ENCODE results near the gene ZNF672.

ZNF672 gene

DNA sequence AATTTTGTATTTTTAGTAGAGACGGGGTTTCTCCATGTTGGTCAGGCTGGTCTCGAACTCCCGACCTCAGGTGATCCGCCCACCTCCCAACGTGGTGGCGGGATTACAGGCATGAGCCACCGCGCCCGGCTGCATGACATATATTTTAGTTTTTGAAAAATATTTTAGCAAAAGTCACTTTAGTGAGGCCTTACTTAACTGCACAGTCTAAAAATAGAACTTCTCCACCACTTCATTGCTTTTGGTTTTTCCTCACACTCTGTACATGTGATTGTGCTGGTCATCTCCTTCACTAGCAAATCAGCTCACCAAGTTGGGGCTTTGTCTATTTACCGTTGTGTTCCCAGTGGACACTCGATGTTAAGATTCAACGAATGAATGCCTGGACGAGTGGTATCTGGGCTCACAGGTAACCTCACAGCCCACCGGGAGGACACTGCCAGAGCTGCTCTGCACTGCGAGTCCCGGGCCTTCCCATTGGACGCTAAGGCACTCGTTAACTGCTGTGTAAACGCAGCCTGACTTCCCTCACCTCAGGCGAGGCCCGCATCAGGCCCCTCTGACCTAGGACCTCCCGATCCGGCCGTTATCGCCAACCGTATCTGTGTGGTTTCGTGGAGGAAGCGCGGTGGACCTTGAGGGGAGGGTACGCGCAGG, 34.9 kb downstream of the ZNF672 start:
- H2AFZ ChIP-seq (ENCODE audit: low read depth, low read length), result peak overlapping the region; percentile 51
- no peaks in the 10 kb centered on the region for H3K9me3 ChIP-seq (ENCODE audit: control insufficient read depth, low read length)
- H3K79me1 ChIP-seq (replicated peaks; ENCODE audit: low read length, poor library complexity, severe bottlenecking), result no peaks in the 10 kb centered on the region
- peak; percentile 90 for DNase-seq
- H3K4me2 ChIP-seq (ENCODE audit: low read length, poor library complexity, severe bottlenecking), result peak overlapping the region; percentile 72
- no peak overlapping the region for H4K91ac ChIP-seq (ENCODE audit: low read length)
- H3K27me3 ChIP-seq (ENCODE audit: control insufficient read depth in 1 of 2, insufficient read depth in 1 of 2, low read length in 2 of 2), result no peaks in the 10 kb centered on the region
- no peak overlapping the region for H3K4ac ChIP-seq (ENCODE audit: low read depth in 1 of 2, low read length in 2 of 2)
- peak overlapping the region; percentile 90 for H3K9ac ChIP-seq (ENCODE audit: low read length)
- WGBS, result 1% methylated on average over 18 of the region's 31 CpGs
- H3K4me3 ChIP-seq (ENCODE audit: insufficient read depth in 1 of 2, low read depth in 1 of 2, low read length in 2 of 2), result peak overlapping the region; percentile 61 to 83
- H3K36me3 ChIP-seq (ENCODE audit: control insufficient read depth in 1 of 2, insufficient read depth in 2 of 2, low read depth in 1 of 2, low read length in 2 of 2), result no peaks in the 10 kb centered on the region
- no peak overlapping the region for H2BK15ac ChIP-seq (ENCODE audit: low read depth, poor library complexity, severe bottlenecking)
- H3K14ac ChIP-seq (ENCODE audit: low read length in 2 of 2), result no peak overlapping the region
- no peak overlapping the region for H3K23ac ChIP-seq (ENCODE audit: low read length in 2 of 2)
- H3K18ac ChIP-seq (ENCODE audit: low read depth in 1 of 2, low read length in 2 of 2), result peak overlapping the region; percentile 9 to 77
- H3K4me1 ChIP-seq (ENCODE audit: control insufficient read depth, insufficient read depth, low read depth, low read length), result peaks cover 1% of the 10 kb centered on the region
- H2BK12ac ChIP-seq (ENCODE audit: low read length in 2 of 2), result peak overlapping the region in 1 of 2 experiments; percentile 64
- no peak overlapping the region for H2BK5ac ChIP-seq (ENCODE audit: low read depth, low read length, poor library complexity, severe bottlenecking)
- peak overlapping the region; percentile 70 for H3K27ac ChIP-seq (ENCODE audit: low read length, poor library complexity, severe bottlenecking)
- peak overlapping the region; percentile 73 for H4K8ac ChIP-seq (ENCODE audit: low read length)
- no peak overlapping the region for H2AK5ac ChIP-seq (ENCODE audit: low read length, severe bottlenecking)
- no peak overlapping the region for H2BK120ac ChIP-seq (ENCODE audit: low read depth, low read length)

DNA sequence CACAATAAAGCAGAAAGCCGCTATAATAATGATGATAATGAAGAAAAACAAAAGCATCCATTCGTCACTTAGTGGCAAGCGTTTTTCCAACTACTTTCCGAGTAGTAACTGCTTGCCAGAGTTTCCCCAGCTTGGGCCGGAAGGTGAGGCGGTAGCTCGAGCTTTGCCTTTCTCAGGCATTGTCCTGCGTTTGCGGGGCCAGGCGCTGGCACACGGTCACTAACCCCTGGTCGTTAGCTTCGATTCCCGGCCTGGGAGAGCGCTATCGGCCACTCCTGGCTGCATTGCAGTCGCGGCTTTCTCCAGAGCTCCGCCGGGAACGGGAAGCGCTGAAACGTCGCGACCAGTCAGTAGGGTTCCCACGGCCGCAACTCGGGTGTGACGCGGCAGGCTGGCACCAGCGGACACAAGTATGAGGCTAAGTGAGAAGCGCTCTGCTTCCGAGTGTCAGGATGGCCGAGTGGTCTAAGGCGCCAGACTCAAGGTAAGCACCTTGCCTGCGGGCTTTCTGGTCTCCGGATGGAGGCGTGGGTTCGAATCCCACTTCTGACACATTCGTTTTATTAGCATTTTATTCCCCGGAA, 35.5 kb downstream of the ZNF672 start:
- Histone ChIP-seq H3K9ac (ENCODE audit: low read length) (peak overlapping the region; percentile 90), H3K9me3 (ENCODE audit: control insufficient read depth, low read length) (no peaks in the 10 kb centered on the region), H3K36me3 (ENCODE audit: control insufficient read depth in 1 of 2, insufficient read depth in 2 of 2, low read depth in 1 of 2, low read length in 2 of 2) (no peaks in the 10 kb centered on the region), H2AK5ac (ENCODE audit: low read length, severe bottlenecking) (no peak overlapping the region), H3K4ac (ENCODE audit: low read depth in 1 of 2, low read length in 2 of 2) (peak overlapping the region in 1 of 2 experiments; percentile 12), H4K91ac (ENCODE audit: low read length) (no peak overlapping the region), H2BK15ac (ENCODE audit: low read depth, poor library complexity, severe bottlenecking) (no peak overlapping the region), H3K4me2 (ENCODE audit: low read length, poor library complexity, severe bottlenecking) (peak overlapping the region; percentile 72), H3K79me1 (replicated peaks; ENCODE audit: low read length, poor library complexity, severe bottlenecking) (no peaks in the 10 kb centered on the region), H4K8ac (ENCODE audit: low read length) (peak overlapping the region; percentile 73), H3K4me1 (ENCODE audit: control insufficient read depth, insufficient read depth, low read depth, low read length) (peaks cover 1% of the 10 kb centered on the region), H3K27me3 (ENCODE audit: control insufficient read depth in 1 of 2, insufficient read depth in 1 of 2, low read length in 2 of 2) (no peaks in the 10 kb centered on the region), H3K27ac (ENCODE audit: low read length, poor library complexity, severe bottlenecking) (peak overlapping the region; percentile 70), H3K14ac (ENCODE audit: low read length in 2 of 2) (no peak overlapping the region), H2BK120ac (ENCODE audit: low read depth, low read length) (no peak overlapping the region), H3K4me3 (ENCODE audit: insufficient read depth in 1 of 2, low read depth in 1 of 2, low read length in 2 of 2) (peak overlapping the region; percentile 61 to 83), H3K23ac (ENCODE audit: low read length in 2 of 2) (no peak overlapping the region), H2BK5ac (ENCODE audit: low read depth, low read length, poor library complexity, severe bottlenecking) (no peak overlapping the region), H2AFZ (ENCODE audit: low read depth, low read length) (peak overlapping the region; percentile 51), H2BK12ac (ENCODE audit: low read length in 2 of 2) (peak overlapping the region in 1 of 2 experiments; percentile 64), H3K18ac (ENCODE audit: low read depth in 1 of 2, low read length in 2 of 2) (peak overlapping the region; percentile 9 to 77)
- WGBS, result under 1% methylated on average over 40 of the region's 41 CpGs
- DNase-seq, result peak; percentile 98

DNA sequence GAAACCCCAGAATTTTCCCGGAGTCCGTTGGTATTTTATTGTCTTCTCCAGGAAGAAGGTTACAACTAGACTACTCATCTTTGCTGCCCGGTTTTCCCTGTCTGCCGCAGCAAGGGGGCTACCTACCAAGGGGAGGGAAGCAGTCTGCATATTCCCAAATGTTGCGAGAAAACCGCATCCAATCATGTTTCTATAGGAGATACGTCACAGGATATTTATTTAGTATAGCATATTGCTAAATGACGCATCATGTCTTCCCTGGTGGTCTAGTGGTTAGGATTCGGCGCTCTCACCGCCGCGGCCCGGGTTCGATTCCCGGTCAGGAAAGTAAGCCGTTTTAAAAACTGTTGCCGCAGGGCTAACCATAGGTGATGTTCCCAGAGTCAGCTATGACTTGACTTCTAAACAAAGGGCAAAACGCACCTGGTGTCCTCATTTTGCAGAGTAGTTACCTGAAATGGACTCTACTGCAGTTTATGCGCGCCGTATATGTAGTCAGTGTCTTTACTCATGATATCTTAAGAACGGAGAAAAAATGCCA, 36.0 kb downstream of the ZNF672 start:
- no peak overlapping the region for H2AFZ ChIP-seq (ENCODE audit: low read depth, low read length)
- no peak overlapping the region for H4K8ac ChIP-seq (ENCODE audit: low read length)
- H3K4me1 ChIP-seq (ENCODE audit: control insufficient read depth, insufficient read depth, low read depth, low read length), result peaks cover 1% of the 10 kb centered on the region
- H2BK120ac ChIP-seq (ENCODE audit: low read depth, low read length), result no peak overlapping the region
- peak overlapping the region; percentile 90 for H3K9ac ChIP-seq (ENCODE audit: low read length)
- no peak overlapping the region for H2BK15ac ChIP-seq (ENCODE audit: low read depth, poor library complexity, severe bottlenecking)
- no peak overlapping the region for H4K91ac ChIP-seq (ENCODE audit: low read length)
- H3K4ac ChIP-seq (ENCODE audit: low read depth in 1 of 2, low read length in 2 of 2), result no peak overlapping the region
- no peak overlapping the region for H3K23ac ChIP-seq (ENCODE audit: low read length in 2 of 2)
- H3K14ac ChIP-seq (ENCODE audit: low read length in 2 of 2), result no peak overlapping the region
- WGBS, result 2% methylated on average over 20 of the region's 23 CpGs
- no peaks in the 10 kb centered on the region for H3K9me3 ChIP-seq (ENCODE audit: control insufficient read depth, low read length)
- H3K27ac ChIP-seq (ENCODE audit: low read length, poor library complexity, severe bottlenecking), result peak overlapping the region; percentile 49
- H2BK5ac ChIP-seq (ENCODE audit: low read depth, low read length, poor library complexity, severe bottlenecking), result no peak overlapping the region
- H3K27me3 ChIP-seq (ENCODE audit: control insufficient read depth in 1 of 2, insufficient read depth in 1 of 2, low read length in 2 of 2), result no peaks in the 10 kb centered on the region
- no peaks in the 10 kb centered on the region for H3K36me3 ChIP-seq (ENCODE audit: control insufficient read depth in 1 of 2, insufficient read depth in 2 of 2, low read depth in 1 of 2, low read length in 2 of 2)
- no peak overlapping the region for H3K18ac ChIP-seq (ENCODE audit: low read depth in 1 of 2, low read length in 2 of 2)
- no peak for DNase-seq
- H2AK5ac ChIP-seq (ENCODE audit: low read length, severe bottlenecking), result no peak overlapping the region
- H3K4me2 ChIP-seq (ENCODE audit: low read length, poor library complexity, severe bottlenecking), result peak overlapping the region; percentile 46
- H3K4me3 ChIP-seq (ENCODE audit: insufficient read depth in 1 of 2, low read depth in 1 of 2, low read length in 2 of 2), result peak overlapping the region; percentile 28 to 83
- no peak overlapping the region for H2BK12ac ChIP-seq (ENCODE audit: low read length in 2 of 2)
- H3K79me1 ChIP-seq (replicated peaks; ENCODE audit: low read length, poor library complexity, severe bottlenecking), result no peaks in the 10 kb centered on the region

- Histone ChIP-seq H3K4me3 (ENCODE audit: insufficient read depth in 1 of 2, low read depth in 1 of 2, low read length in 2 of 2) (no peak overlapping the region), H3K14ac (ENCODE audit: low read length in 2 of 2) (no peak overlapping the region), H3K36me3 (ENCODE audit: control insufficient read depth in 1 of 2, insufficient read depth in 2 of 2, low read depth in 1 of 2, low read length in 2 of 2) (no peaks in the 10 kb centered on the region), H2BK12ac (ENCODE audit: low read length in 2 of 2) (no peak overlapping the region), H3K27ac (ENCODE audit: low read length, poor library complexity, severe bottlenecking) (no peak overlapping the region), H2AFZ (ENCODE audit: low read depth, low read length) (no peak overlapping the region), H4K91ac (ENCODE audit: low read length) (no peak overlapping the region), H2BK5ac (ENCODE audit: low read depth, low read length, poor library complexity, severe bottlenecking) (no peak overlapping the region), H3K27me3 (ENCODE audit: control insufficient read depth in 1 of 2, insufficient read depth in 1 of 2, low read length in 2 of 2) (peaks cover 3 to 4% of the 10 kb centered on the region in 2 experiments), H3K79me1 (replicated peaks; ENCODE audit: low read length, poor library complexity, severe bottlenecking) (no peaks in the 10 kb centered on the region), H3K4me2 (ENCODE audit: low read length, poor library complexity, severe bottlenecking) (no peak overlapping the region), H2AK5ac (ENCODE audit: low read length, severe bottlenecking) (no peak overlapping the region), H3K9me3 (ENCODE audit: control insufficient read depth, low read length) (no peaks in the 10 kb centered on the region), H3K4ac (ENCODE audit: low read depth in 1 of 2, low read length in 2 of 2) (no peak overlapping the region), H4K8ac (ENCODE audit: low read length) (no peak overlapping the region), H3K9ac (ENCODE audit: low read length) (no peak overlapping the region), H3K4me1 (ENCODE audit: control insufficient read depth, insufficient read depth, low read depth, low read length) (no peaks in the 10 kb centered on the region), H3K23ac (ENCODE audit: low read length in 2 of 2) (no peak overlapping the region), H2BK15ac (ENCODE audit: low read depth, poor library complexity, severe bottlenecking) (no peak overlapping the region), H2BK120ac (ENCODE audit: low read depth, low read length) (no peak overlapping the region), H3K18ac (ENCODE audit: low read depth in 1 of 2, low read length in 2 of 2) (no peak overlapping the region)
- DNase-seq, result no peak
- WGBS, result 93% methylated on average over 1 of the region's 1 CpG
Measured at GRCh38 chr1:248881261-248881660, 43.2 kb downstream of the ZNF672 start.
